ENCODE measurements around the gene PPP4R2.

Gene PPP4R2

GRCh38 chr3:73046195-73046594 lies 49.6 kb downstream of the PPP4R2 start:
- H4K20me1 ChIP-seq (ENCODE audit: low read depth, low read length) = peaks cover 50% of the 10 kb centered on the region
- H3K36me3 ChIP-seq (ENCODE audit: low read length) = peaks cover 10% of the 10 kb centered on the region
- no peaks in the 10 kb centered on the region for H3K9me3 ChIP-seq (ENCODE audit: insufficient read depth, low read length)
- no peak overlapping the region for H3K27ac ChIP-seq (ENCODE audit: low read depth, low read length)
- H3K27me3 ChIP-seq (ENCODE audit: low read length) = no peaks in the 10 kb centered on the region
- H3K4me2 ChIP-seq (ENCODE audit: low read depth, low read length, poor library complexity, severe bottlenecking) = no peak overlapping the region
- H3K4me3 ChIP-seq (ENCODE audit: insufficient read depth, low read length, poor library complexity, severe bottlenecking) = no peak overlapping the region
- peaks cover 99% of the 10 kb centered on the region for H3K79me2 ChIP-seq (ENCODE audit: insufficient read depth, low read length)
- TF ChIP-seq CTCF (IDR thresholded peaks at IDR 0.05; ENCODE audit: insufficient read depth, low read length, poor library complexity, severe bottlenecking) = no peak
- no peak for TF ChIP-seq EZH2phosphoT487 (conservative IDR thresholded peaks at IDR 0.05; ENCODE audit: low read length)
- no peaks in the 10 kb centered on the region; the same call in 1 of the 2 replicates for H3F3A ChIP-seq (ENCODE audit: insufficient read depth)
- no peaks in the 10 kb centered on the region for H3K9me2 ChIP-seq (replicated peaks; ENCODE audit: insufficient read depth, low read length)
- no peak overlapping the region for H3K9ac ChIP-seq (ENCODE audit: low read length)
- H2AFZ ChIP-seq (ENCODE audit: low read depth, low read length, severe bottlenecking) = no peak overlapping the region

- H2AFZ ChIP-seq (ENCODE audit: low read depth, low read length, severe bottlenecking) = no peak overlapping the region
- no peak overlapping the region for H3K27ac ChIP-seq (ENCODE audit: low read depth, low read length)
- H3K79me2 ChIP-seq (ENCODE audit: insufficient read depth, low read length) = peaks cover 89% of the 10 kb centered on the region
- H3K36me3 ChIP-seq (ENCODE audit: low read length) = peaks cover 10% of the 10 kb centered on the region
- H3K9me3 ChIP-seq (ENCODE audit: insufficient read depth, low read length) = no peaks in the 10 kb centered on the region
- 0 out of 2 replicates have a peak, but pooled peaks cover 8% of the 10 kb centered on the region for H3F3A ChIP-seq (ENCODE audit: insufficient read depth)
- peaks cover 33% of the 10 kb centered on the region; the same call in 1 of the 2 replicates for H4K20me1 ChIP-seq (ENCODE audit: low read depth, low read length)
- no peak overlapping the region for H3K9ac ChIP-seq (ENCODE audit: low read length)
- no peaks in the 10 kb centered on the region for H3K27me3 ChIP-seq (ENCODE audit: low read length)
- no peak overlapping the region for H3K4me2 ChIP-seq (ENCODE audit: low read depth, low read length, poor library complexity, severe bottlenecking)
- no peaks in the 10 kb centered on the region for H3K9me2 ChIP-seq (replicated peaks; ENCODE audit: insufficient read depth, low read length)
- H3K4me3 ChIP-seq (ENCODE audit: insufficient read depth, low read length, poor library complexity, severe bottlenecking) = no peak overlapping the region
- TF ChIP-seq CTCF (IDR thresholded peaks at IDR 0.05; ENCODE audit: insufficient read depth, low read length, poor library complexity, severe bottlenecking) = no peak
- TF ChIP-seq EZH2phosphoT487 (conservative IDR thresholded peaks at IDR 0.05; ENCODE audit: low read length) = no peak
Observed at GRCh38 chr3:73049319-73049718, 52.7 kb downstream of the PPP4R2 start.

GRCh38 chr3:73052857-73053256 lies 56.2 kb downstream of the PPP4R2 start:
- H3K9me3 ChIP-seq (ENCODE audit: insufficient read depth, low read length) = no peaks in the 10 kb centered on the region
- no peak overlapping the region for H3K4me3 ChIP-seq (ENCODE audit: insufficient read depth, low read length, poor library complexity, severe bottlenecking)
- no peak overlapping the region for H3K9ac ChIP-seq (ENCODE audit: low read length)
- no peak for TF ChIP-seq EZH2phosphoT487 (conservative IDR thresholded peaks at IDR 0.05; ENCODE audit: low read length)
- TF ChIP-seq CTCF (IDR thresholded peaks at IDR 0.05; ENCODE audit: insufficient read depth, low read length, poor library complexity, severe bottlenecking) = no peak
- H2AFZ ChIP-seq (ENCODE audit: low read depth, low read length, severe bottlenecking) = no peak overlapping the region
- no peak overlapping the region for H3K27ac ChIP-seq (ENCODE audit: low read depth, low read length)
- no peak overlapping the region for H3K4me2 ChIP-seq (ENCODE audit: low read depth, low read length, poor library complexity, severe bottlenecking)
- peaks cover 21% of the 10 kb centered on the region for H3K36me3 ChIP-seq (ENCODE audit: low read length)
- H3F3A ChIP-seq (ENCODE audit: insufficient read depth) = peaks cover 13% of the 10 kb centered on the region; the same call in 1 of the 2 replicates
- H3K79me2 ChIP-seq (ENCODE audit: insufficient read depth, low read length) = peaks cover 54% of the 10 kb centered on the region
- no peaks in the 10 kb centered on the region for H3K27me3 ChIP-seq (ENCODE audit: low read length)
- H3K9me2 ChIP-seq (replicated peaks; ENCODE audit: insufficient read depth, low read length) = no peaks in the 10 kb centered on the region
- peaks cover 36% of the 10 kb centered on the region for H4K20me1 ChIP-seq (ENCODE audit: low read depth, low read length)
